EH (cell line): ENCODE data around the gene RBM6.
"Not testable (repeated sequence)": the region's sequence is repeated elsewhere in the genome, so short reads cannot be mapped to it uniquely, and the experiment has no call there.

Experiments used
- DNase-seq: peaks from one replicate; pipeline ENCODE4 v3.0.0-alpha.2; 2015; ENCODE audit warnings: low read depth

Gene RBM6, protein sequence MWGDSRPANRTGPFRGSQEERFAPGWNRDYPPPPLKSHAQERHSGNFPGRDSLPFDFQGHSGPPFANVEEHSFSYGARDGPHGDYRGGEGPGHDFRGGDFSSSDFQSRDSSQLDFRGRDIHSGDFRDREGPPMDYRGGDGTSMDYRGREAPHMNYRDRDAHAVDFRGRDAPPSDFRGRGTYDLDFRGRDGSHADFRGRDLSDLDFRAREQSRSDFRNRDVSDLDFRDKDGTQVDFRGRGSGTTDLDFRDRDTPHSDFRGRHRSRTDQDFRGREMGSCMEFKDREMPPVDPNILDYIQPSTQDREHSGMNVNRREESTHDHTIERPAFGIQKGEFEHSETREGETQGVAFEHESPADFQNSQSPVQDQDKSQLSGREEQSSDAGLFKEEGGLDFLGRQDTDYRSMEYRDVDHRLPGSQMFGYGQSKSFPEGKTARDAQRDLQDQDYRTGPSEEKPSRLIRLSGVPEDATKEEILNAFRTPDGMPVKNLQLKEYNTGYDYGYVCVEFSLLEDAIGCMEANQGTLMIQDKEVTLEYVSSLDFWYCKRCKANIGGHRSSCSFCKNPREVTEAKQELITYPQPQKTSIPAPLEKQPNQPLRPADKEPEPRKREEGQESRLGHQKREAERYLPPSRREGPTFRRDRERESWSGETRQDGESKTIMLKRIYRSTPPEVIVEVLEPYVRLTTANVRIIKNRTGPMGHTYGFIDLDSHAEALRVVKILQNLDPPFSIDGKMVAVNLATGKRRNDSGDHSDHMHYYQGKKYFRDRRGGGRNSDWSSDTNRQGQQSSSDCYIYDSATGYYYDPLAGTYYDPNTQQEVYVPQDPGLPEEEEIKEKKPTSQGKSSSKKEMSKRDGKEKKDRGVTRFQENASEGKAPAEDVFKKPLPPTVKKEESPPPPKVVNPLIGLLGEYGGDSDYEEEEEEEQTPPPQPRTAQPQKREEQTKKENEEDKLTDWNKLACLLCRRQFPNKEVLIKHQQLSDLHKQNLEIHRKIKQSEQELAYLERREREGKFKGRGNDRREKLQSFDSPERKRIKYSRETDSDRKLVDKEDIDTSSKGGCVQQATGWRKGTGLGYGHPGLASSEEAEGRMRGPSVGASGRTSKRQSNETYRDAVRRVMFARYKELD

DNA sequence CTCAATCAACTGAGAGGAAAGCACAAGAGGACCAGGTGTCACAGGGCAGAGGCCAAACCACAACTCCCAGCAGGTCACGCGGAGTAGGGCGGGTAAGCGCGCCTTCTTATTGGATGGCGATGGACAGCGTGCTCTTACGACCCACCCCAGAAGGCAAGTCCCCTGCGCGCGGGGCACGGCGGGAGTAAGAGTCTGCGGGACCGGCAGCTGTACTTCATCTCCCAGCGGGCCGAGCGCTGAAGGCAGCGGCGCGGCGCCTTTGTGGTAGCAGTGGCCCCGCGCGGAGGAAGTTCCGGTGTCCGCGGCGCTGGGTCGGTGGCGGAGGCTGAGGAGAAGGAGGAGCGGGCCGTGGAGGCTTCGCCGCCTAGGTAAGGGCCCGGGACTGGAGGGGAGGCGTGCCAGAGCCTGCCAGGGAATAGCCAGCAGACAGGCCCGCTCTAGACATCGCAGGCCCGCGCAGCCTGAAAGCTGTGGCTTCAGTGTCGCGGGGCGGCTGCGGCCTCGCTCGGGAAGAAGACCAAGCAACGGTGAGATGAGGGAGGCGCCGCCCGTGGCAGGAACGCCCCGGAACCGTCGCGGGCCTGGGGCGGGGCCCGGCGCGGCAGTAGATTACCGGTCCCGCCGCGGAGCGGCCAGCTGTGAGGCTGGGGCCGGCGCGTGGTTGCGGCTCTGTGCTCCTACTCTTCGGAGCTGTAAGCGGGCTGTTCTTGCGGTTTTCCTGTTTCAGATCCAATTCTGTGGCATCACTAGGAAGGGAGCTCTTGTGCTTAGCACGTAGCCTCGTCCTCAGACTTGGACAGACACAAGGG lies at the start of gene RBM6:
Gene RBM6, plus strand, starts transcription at position 293 of the 809 bp plus-strand sequence. CDS start 22,492 bp downstream, outside the sequence.
- peak; percentile 97 for DNase-seq

GRCh38 chr3:49895791-49896190 lies 44.2 kb upstream of the RBM6 start:
- DNase-seq: no peak

- no peak for DNase-seq
These were observed 43.6 kb upstream of the RBM6 start for GRCh38 chr3:49896345-49896744.

DNA sequence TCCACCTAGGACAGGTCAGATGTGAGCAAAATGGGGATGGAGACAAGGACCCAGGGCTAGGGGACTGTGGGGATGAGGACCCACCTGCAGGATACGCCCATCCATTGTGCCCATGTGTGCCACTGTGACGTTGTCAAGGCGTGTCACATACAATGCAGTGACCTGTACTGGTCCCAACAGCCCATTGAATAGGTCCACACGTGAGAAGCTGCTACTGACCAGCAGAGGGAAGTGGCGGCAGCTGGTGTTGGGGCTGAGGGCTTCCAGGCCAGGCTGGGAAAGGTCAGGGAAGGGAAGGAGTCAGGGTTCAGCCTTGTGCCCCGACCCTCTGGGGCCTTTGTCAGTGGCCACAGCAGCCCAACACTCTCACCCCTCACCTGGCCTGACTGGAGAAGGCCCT lies 41.0 kb upstream of the RBM6 start:
- DNase-seq: no peak

GRCh38 chr3:49899815-49900214 lies 40.1 kb upstream of the RBM6 start:
- peak; percentile 14 for DNase-seq

DNA sequence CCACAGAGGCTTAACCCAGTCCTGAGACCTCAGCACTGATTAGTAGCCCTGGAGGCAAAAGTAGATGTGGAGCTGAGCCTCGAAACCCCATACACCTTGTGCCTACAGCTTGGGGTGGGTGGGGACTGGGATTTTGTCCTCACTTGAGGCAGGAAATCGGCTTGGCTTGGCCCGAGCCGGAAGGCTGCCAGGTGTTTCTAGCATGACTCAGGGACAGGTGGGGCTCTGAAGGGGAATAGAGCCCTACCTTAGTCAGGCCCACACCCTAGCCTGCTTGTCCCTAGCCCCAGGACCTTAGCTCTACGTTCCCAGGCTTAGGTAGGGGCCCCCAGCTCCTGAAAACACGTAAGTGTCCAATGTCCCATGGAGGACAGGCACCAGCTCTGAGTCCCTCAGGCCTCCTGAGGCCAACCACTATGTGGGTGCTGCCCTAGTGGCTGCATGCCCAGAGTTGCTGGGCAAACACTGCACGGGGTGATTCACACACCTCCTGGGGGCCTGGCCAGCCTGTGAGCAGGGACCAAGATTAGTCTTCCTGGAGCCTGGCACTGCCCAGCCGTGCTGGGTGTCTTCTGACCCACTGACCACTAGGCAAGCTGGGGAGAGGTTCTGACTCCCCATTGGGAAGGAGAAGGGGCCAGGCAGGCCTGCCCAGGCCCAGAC lies 39.3 kb upstream of the RBM6 start:
- DNase-seq: peak; percentile 60

- DNase-seq: peak; percentile 19
These were observed 38.3 kb upstream of the RBM6 start for GRCh38 chr3:49901366-49902339.

GRCh38 chr3:49902511-49903345 lies 37.2 kb upstream of the RBM6 start:
- no peak for DNase-seq

DNA sequence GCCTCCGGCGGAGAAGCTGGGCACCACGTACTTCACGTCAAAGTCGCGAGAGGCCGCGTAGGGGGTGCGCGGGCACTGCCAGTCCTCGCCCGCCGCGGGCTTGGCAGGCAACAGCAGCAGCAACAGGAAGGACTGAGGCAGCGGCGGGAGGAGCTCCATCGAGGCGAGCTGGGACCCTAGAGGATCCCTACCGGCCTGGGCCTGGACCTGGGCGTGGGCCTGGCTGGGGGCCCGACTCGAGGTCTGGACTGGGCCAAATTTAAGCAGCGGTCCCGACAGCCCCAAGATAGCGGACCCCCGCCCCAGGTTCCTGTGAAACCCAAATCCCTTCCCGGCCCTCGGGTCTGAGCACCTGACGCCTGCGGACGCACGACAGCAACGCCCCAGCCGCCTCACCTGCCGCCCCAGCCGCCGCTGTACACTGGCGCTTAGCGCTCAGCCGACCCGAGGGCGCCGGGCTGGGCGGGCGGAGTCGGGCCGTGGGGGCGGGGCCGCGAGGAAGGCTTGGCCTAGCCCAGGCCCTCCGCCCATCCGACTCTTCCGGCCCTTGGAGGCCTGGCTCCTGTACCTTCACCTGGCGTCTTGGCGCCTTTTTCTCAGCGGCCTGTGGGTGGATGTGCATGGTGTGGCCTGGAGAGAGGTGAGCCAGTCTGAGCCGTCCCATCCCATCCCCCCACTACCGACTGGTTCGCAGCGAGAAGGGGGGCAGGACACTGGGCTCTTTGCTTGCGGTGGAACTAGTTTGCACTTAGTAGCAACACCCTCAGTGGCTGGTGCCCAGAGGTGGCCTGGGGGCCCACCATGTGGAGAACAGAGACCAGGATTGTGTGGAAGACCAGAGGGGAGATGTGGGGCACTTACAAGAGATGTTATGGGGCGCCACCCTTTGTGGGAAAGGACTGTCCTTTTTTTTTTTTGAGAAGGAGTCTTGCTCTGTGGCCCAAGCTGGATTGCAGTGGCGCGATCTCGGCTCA lies 36.2 kb upstream of the RBM6 start, which contains the start of gene MST1R:
Gene MST1R, minus strand, starts transcription at position 423 of the 974 bp plus-strand sequence. Its CDS starts 264 bp downstream, at position 159.
- DNase-seq: peak; percentile 35

GRCh38 chr3:49904448-49904847 lies 35.5 kb upstream of the RBM6 start:
- DNase-seq: not testable (repeated sequence)

- DNase-seq: peak; percentile 58
These were observed 33.7 kb upstream of the RBM6 start for GRCh38 chr3:49906073-49906743.

GRCh38 chr3:49908373-49909199 lies 31.4 kb upstream of the RBM6 start:
- no peak for DNase-seq

DNA sequence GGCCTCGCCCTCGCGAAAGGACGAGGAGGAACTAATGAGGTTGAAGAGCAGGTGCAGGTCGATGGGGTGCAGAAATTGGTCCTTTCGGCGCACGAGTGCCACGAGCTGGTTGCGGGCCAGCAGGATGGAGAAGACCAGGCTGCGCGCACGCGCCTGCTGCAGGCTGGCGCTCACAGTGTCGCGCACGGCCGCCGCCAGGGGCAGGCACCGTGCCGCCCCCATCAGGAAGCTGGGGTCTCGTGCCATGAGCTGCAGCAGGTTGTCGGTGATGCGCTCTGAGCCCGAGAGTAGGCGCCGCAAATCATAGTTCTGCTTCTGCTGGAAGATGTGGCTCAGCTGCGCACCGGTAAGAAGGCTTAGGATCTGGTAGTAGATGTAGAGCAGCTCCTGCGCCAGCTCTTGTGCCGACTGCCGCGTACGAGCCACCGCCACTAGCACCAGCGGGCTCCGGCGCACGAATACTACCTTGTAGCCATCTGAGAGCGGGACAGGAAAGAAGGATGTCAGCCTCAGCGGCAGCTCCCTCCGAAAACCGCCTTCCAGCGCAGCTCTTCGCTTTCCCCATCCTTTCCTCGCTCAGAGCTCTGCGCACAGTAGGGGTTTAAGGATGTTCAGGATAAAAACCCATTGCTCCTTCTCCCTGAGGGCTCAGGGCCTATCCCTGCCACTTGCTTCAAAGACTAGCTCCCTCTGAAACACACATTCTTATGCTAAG lies 29.4 kb upstream of the RBM6 start:
- no peak for DNase-seq

- no peak for DNase-seq
These were observed 28.9 kb upstream of the RBM6 start for GRCh38 chr3:49911124-49911420.

GRCh38 chr3:49911611-49912010 lies 28.3 kb upstream of the RBM6 start:
- DNase-seq: no peak

GRCh38 chr3:49912881-49913281 lies 27.1 kb upstream of the RBM6 start:
- DNase-seq: no peak
